Ascending aorta (tissue), 2 donors: Measurements from ENCODE around the gene ATG5. TPM values are rescaled to one million over a fixed set of nuclear protein-coding genes. Genes with fewer than 3 reads are reported as not detected.

Experiments used
- DNase-seq, 2 donors: peaks; one replicate each; pipeline ENCODE4 v3.0.0-alpha.2; 2019; ENCODE audit warnings: low spot score in 2 of 2
- H3K27ac ChIP-seq, 2 donors: fragments of 200-600 bp; sonication (generic); one replicate each; pipeline ENCODE4 v1.5.1; 2016 to 2017; ENCODE audit warnings: mild to moderate bottlenecking in 1 of 2
- H3K27me3 ChIP-seq: fragments of 200-600 bp; sonication (generic); one replicate; pipeline ENCODE4 v1.5.1; 2017
- H3K36me3 ChIP-seq, 2 donors: fragments of 200-600 bp; sonication (generic); one replicate each; pipeline ENCODE4 v1.5.1; 2016
- H3K4me1 ChIP-seq, 2 donors: fragments of 200-600 bp; sonication (generic); one replicate each; pipeline ENCODE4 v1.5.1; 2016 to 2017; ENCODE audit warnings: mild to moderate bottlenecking in 1 of 2
- H3K4me3 ChIP-seq, 2 donors: fragments of 200-600 bp; sonication (generic); one replicate each; pipeline ENCODE4 v1.5.1; 2016 to 2017; ENCODE audit warnings: mild to moderate bottlenecking in 1 of 2
- H3K9me3 ChIP-seq, 2 donors: fragments of 200-600 bp; sonication (generic); one replicate each; pipeline ENCODE4 v1.5.1; 2016
- CTCF ChIP-seq, 3 experiments: fragments of 200-600 bp in 2 of 3; fragments of 450-650 bp in 1 of 3; sonication (generic) in 2 of 3; IDR thresholded peaks; one replicate each; pipeline ENCODE4 v1.5.1; 2016 to 2019; ENCODE audit warnings: antibody characterized with exemption in 3 of 3, mild to moderate bottlenecking in 1 of 3, moderate library complexity in 1 of 3
- intact Hi-C: fragments of 100-400 bp; cut with DNase I; formaldehyde crosslinking; loops from one replicate; pipeline ENCODE4 v1.15.1; 2023
- total RNA-seq: library from RNA; depleted of rRNA; stranded (reverse); fragments of >200 nt; gene quantifications from one replicate; pipeline ENCODE4 v1.1.0, GENCODE V29; 2016

The ATG5 gene
- total RNA-seq, 1 donor from 2014 or later = 15.1 TPM

- intact Hi-C loops = no loop called here
- Histone ChIP-seq H3K27ac (no peak overlapping the region), H3K9me3 (no peaks in the 10 kb centered on the region), H3K4me1 (no peaks in the 10 kb centered on the region), H3K36me3 (peaks cover 0 to 4% of the 10 kb centered on the region in 2 donors), H3K27me3 (no peaks in the 10 kb centered on the region), H3K4me3 (no peak overlapping the region)
- no peak for TF ChIP-seq CTCF (IDR thresholded peaks at IDR 0.05)
- no peak for DNase-seq
Measured at GRCh38 chr6:106181664-106182418, 143.7 kb downstream of the ATG5 start.

- DNase-seq = no peak
- H3K36me3 ChIP-seq = no peaks in the 10 kb centered on the region
- H3K4me3 ChIP-seq = no peak overlapping the region
- no peaks in the 10 kb centered on the region for H3K4me1 ChIP-seq
- intact Hi-C loops = no loop called here
- TF ChIP-seq CTCF (IDR thresholded peaks at IDR 0.05) = no peak
- H3K27ac ChIP-seq = no peak overlapping the region
- H3K9me3 ChIP-seq = no peaks in the 10 kb centered on the region
- H3K27me3 ChIP-seq = no peaks in the 10 kb centered on the region
Measured at GRCh38 chr6:106180208-106180607, 145.4 kb downstream of the ATG5 start.

- no peak overlapping the region for H3K4me3 ChIP-seq
- no peaks in the 10 kb centered on the region for H3K9me3 ChIP-seq
- DNase-seq = no peak
- TF ChIP-seq CTCF (IDR thresholded peaks at IDR 0.05) = no peak
- intact Hi-C loops = no loop called here
- no peaks in the 10 kb centered on the region for H3K36me3 ChIP-seq
- H3K4me1 ChIP-seq = no peaks in the 10 kb centered on the region
- H3K27ac ChIP-seq = no peak overlapping the region
- H3K27me3 ChIP-seq = no peaks in the 10 kb centered on the region
Measured at GRCh38 chr6:106178900-106179299, 146.7 kb downstream of the ATG5 start.

- H3K36me3 ChIP-seq = no peaks in the 10 kb centered on the region
- H3K9me3 ChIP-seq = no peaks in the 10 kb centered on the region
- DNase-seq = no peak
- H3K4me1 ChIP-seq = no peaks in the 10 kb centered on the region
- no peaks in the 10 kb centered on the region for H3K27me3 ChIP-seq
- H3K27ac ChIP-seq = no peak overlapping the region
- TF ChIP-seq CTCF (IDR thresholded peaks at IDR 0.05) = no peak
- intact Hi-C loops = no loop called here
- H3K4me3 ChIP-seq = no peak overlapping the region
Measured at GRCh38 chr6:106177786-106178185, 147.8 kb downstream of the ATG5 start.

GRCh38 chr6:106173124-106173879 is 152.3 kb downstream of the ATG5 start:
- Histone ChIP-seq H3K36me3 (no peaks in the 10 kb centered on the region), H3K27me3 (no peaks in the 10 kb centered on the region), H3K4me1 (no peaks in the 10 kb centered on the region), H3K4me3 (no peak overlapping the region), H3K9me3 (no peaks in the 10 kb centered on the region), H3K27ac (no peak overlapping the region)
- DNase-seq = no peak
- no peak for TF ChIP-seq CTCF (IDR thresholded peaks at IDR 0.05)
- intact Hi-C loops = no loop called here
